Gastrocnemius medialis (tissue), 4 donors: ENCODE measurements around the gene TNK1. TPM values are rescaled to one million over a fixed set of nuclear protein-coding genes. Genes with fewer than 3 reads are reported as not detected.
A peak's percentile ranks its signal among the peaks of the same experiment; 100 is the strongest.

Experiments
- ATAC-seq, 2 donors: fragments of 150-250 bp; one replicate each; pipeline ENCODE4 v1.9.1; 2016
- DNase-seq, 2 donors: peaks; one replicate each; pipeline ENCODE4 v3.0.0-alpha.2; 2019
- H3K27ac ChIP-seq, 4 donors: fragments of 200-600 bp; sonication (generic); 1 replicate in 1 of 4; 2 replicates in 3 of 4; pipeline ENCODE4 v1.5.1; 2016 to 2018; ENCODE audit warnings: mild to moderate bottlenecking in 2 of 4, moderate library complexity in 1 of 4
- H3K27me3 ChIP-seq, 3 donors: fragments of 200-600 bp; sonication (generic) in 2 of 3; 1 replicate in 1 of 3; 2 replicates in 2 of 3; pipeline versions ENCODE4 v1.5.1 to v1.6.0; 2016 to 2019; ENCODE audit warnings: mild to moderate bottlenecking in 1 of 3, moderate library complexity in 1 of 3
- H3K36me3 ChIP-seq, 2 donors: fragments of 200-600 bp; sonication (generic) in 1 of 2; one replicate each; pipeline ENCODE4 v1.5.1; 2017 to 2018
- H3K4me1 ChIP-seq, 2 donors: fragments of 200-600 bp; sonication (generic) in 1 of 2; one replicate each; pipeline ENCODE4 v1.5.1; 2016 to 2017; ENCODE audit warnings: mild to moderate bottlenecking in 2 of 2
- H3K4me3 ChIP-seq, 4 donors: fragments of 200-600 bp; sonication (generic) in 3 of 4; 1 replicate in 1 of 4; 2 replicates in 3 of 4; pipeline ENCODE4 v1.5.1; 2016 to 2019; ENCODE audit warnings: mild to moderate bottlenecking in 2 of 4
- H3K9me3 ChIP-seq, 3 donors: fragments of 200-600 bp; sonication (generic) in 2 of 3; 1 replicate in 1 of 3; 2 replicates in 2 of 3; pipeline ENCODE4 v1.5.1; 2016 to 2019
- POLR2A ChIP-seq, 2 donors: fragments of 450-650 bp; IDR thresholded peaks; one replicate each; pipeline ENCODE4 v1.6.1; 2017; ENCODE audit warnings: antibody characterized with exemption in 2 of 2, mild to moderate bottlenecking in 2 of 2, moderate library complexity in 2 of 2
- in situ Hi-C, 4 donors: fragments of 200-750 bp; cut with MboI; loops; one replicate each; pipeline versions ENCODE4 v1.15.0 to v1.8.0; 2017; ENCODE audit warnings: low sequenced_read_pairs in 4 of 4
- intact Hi-C: fragments of 100-400 bp; cut with DNase I; formaldehyde crosslinking; loops from one replicate; pipeline ENCODE4 v1.15.1; 2023; ENCODE audit warnings: low total_unique reads
- total RNA-seq, 4 donors: library from RNA; depleted of rRNA; stranded (reverse); fragments of >200 nt; gene quantifications; one replicate each; pipeline versions ENCODE4 v1.1.0 to v1.2.3, GENCODE V29; 2016
- TF ChIP-seq, protein P1 (sequence below), 5 experiments: fragments of 450-650 bp in 3 of 5; fragments of 200-600 bp in 2 of 5; sonication (generic) in 2 of 5; IDR thresholded peaks in 4 of 5; conservative IDR thresholded peaks in 1 of 5; 1 replicate in 4 of 5; 2 replicates in 1 of 5; pipeline ENCODE4 v1.5.1; 2016 to 2019; ENCODE audit warnings: antibody characterized with exemption in 5 of 5, mild to moderate bottlenecking in 3 of 5, moderate library complexity in 3 of 5

Gene TNK1
- total RNA-seq, 4 donors from 2014 or later = 0.13 to 2.2 TPM; not detected in 2

DNA sequence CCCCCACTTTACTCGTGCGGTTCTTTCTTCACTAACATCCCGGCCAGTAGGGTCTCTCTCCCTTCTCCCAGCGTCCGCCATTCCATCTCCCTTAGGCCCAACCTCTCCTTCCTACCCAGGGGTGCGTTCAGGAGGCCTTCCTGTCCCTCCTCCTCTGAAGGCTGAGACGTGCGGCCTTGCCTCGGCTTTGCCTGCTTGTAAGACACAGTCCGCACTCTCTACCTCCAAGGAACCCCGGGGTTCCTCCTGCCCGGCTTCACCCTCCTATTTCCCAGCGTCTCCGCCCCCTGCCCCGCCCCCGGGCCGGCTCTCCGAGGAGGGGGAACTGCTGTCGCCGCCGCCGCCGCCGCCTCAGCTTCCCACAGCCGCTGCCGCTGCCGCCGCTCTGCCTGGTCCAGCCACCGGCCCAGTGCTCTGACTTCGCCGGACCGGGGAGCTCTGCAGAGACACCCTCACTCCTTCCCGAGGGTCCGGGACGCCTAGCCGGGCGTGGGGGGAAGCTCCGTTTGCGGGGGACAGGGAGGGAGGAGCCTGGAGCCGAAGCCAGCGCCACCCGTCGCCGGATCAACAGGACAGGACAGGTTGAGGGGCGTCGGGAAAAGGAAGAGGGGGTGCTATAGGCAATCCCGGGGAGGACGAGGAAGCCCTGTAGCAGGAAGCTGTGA is 57.2 kb downstream of the TNK1 start:
- Histone ChIP-seq H3K9me3 (no peaks in the 10 kb centered on the region), H3K27ac (peak overlapping the region; percentile 14 to 100 (median 88)), H3K27me3 (peaks cover 0 to 4% (median 0%) of the 10 kb centered on the region in 3 donors), H3K4me1 (peaks cover 35 to 58% of the 10 kb centered on the region in 2 donors), H3K4me3 (peak overlapping the region; percentile 27 to 56 (median 54)), H3K36me3 (no peaks in the 10 kb centered on the region)
- DNase-seq = peak; percentile 54 to 59
- TF ChIP-seq POLR2A (IDR thresholded peaks at IDR 0.05) = peak in 1 of 2 donors; percentile 45
- TF ChIP-seq, protein P1, sequence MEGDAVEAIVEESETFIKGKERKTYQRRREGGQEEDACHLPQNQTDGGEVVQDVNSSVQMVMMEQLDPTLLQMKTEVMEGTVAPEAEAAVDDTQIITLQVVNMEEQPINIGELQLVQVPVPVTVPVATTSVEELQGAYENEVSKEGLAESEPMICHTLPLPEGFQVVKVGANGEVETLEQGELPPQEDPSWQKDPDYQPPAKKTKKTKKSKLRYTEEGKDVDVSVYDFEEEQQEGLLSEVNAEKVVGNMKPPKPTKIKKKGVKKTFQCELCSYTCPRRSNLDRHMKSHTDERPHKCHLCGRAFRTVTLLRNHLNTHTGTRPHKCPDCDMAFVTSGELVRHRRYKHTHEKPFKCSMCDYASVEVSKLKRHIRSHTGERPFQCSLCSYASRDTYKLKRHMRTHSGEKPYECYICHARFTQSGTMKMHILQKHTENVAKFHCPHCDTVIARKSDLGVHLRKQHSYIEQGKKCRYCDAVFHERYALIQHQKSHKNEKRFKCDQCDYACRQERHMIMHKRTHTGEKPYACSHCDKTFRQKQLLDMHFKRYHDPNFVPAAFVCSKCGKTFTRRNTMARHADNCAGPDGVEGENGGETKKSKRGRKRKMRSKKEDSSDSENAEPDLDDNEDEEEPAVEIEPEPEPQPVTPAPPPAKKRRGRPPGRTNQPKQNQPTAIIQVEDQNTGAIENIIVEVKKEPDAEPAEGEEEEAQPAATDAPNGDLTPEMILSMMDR (IDR thresholded peaks at IDR 0.05 in 4 of 5, conservative IDR thresholded peaks at IDR 0.05 in 1 of 5) = no peak
- no peak for ATAC-seq
- intact Hi-C loops (loop anchor here (1.0 to 2.0 kb wide), 2 partner anchors 85 to 123 kb away; partner anchors contain the start of genes KCTD11 and SENP3), in situ Hi-C loops (loop anchor here in 2 of 4 donors (5.0 to 25.0 kb wide), 2 partner anchors 49 to 124 kb away; partner anchors contain the start of genes SENP3 (in 1 of the 2) and TNFSF13 (in 1 of the 2))

DNA sequence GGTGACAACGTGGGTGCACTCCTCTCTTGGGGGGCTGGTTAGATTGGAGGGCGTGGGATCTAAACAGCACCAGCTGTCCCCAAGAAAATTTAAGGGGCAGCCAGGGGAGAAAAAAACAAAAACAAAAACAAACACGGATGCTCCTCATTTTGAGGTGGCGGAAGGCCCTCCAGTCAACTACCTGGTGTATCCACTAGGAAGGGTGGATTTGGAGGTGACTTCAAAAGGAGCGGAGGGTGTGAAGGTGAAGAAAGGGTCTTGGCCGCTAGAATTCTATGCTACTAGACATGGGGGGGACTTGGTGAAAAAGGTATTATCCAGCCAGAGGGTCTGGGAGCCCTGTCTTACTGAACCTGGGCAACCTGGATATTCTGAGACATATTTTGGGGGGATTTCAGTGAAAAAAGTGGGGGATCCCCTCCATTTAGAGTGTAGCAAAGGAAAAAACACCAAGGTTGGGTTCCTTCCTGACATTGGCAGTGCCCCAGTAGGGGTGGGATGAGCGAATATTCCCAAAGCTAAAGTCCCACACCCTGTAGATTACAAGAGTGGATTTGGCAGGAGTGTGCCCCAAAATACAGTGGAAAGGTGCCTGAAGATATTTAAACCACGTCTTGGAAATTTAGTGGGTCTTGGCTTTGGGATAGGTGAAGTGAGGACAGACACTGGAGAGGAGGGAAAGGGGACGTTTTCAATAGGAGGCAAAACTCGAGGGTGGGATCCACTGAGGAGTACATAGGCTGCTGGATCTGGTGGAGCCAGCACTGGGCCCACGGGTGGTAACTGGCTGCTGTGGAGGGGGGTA is 58.0 kb downstream of the TNK1 start:
- peaks cover 40 to 66% of the 10 kb centered on the region in 2 donors for H3K4me1 ChIP-seq
- intact Hi-C loops = no loop called here
- H3K36me3 ChIP-seq = no peaks in the 10 kb centered on the region
- peaks cover 0 to 4% (median 0%) of the 10 kb centered on the region in 3 donors for H3K27me3 ChIP-seq
- in situ Hi-C loops = loop anchor here in 2 of 4 donors (5.0 to 25.0 kb wide), 2 partner anchors 48 to 123 kb away; partner anchors contain the start of genes SENP3 (in 1 of the 2) and TNFSF13 (in 1 of the 2)
- ATAC-seq = no peak
- no peaks in the 10 kb centered on the region for H3K9me3 ChIP-seq
- no peak for DNase-seq
- peak overlapping the region in 3 of 4 donors; percentile 80 to 100 (median 97) for H3K27ac ChIP-seq
- no peak for TF ChIP-seq POLR2A (IDR thresholded peaks at IDR 0.05)
- TF ChIP-seq, protein P1 (IDR thresholded peaks at IDR 0.05 in 4 of 5, conservative IDR thresholded peaks at IDR 0.05 in 1 of 5) = no peak
- peak overlapping the region; percentile 27 to 62 (median 55) for H3K4me3 ChIP-seq

Other genes starting within 250 kb of the TNK1 start
- gene ASGR1, start 201.7 kb upstream of the TNK1 start, total RNA-seq = 1 to 10 TPM in 1 of 4 donors, under 1 TPM in 1, not detected in 2; 0.81 to 1.8 TPM
- gene DLG4, start 161.3 kb upstream of the TNK1 start, total RNA-seq = 1 to 10 TPM; 3.5 to 6.7 (median 5.3) TPM
- gene ACADVL, start 161.2 kb upstream of the TNK1 start, total RNA-seq = 1,000 to 10,000 TPM in 3 of 4 donors, 100 to 1,000 TPM in 1; 771 to 1,217 (median 1,086) TPM
- 10 to 100 TPM; 15.5 to 22.6 (median 20.5) TPM for gene DVL2, start 146.6 kb upstream of the TNK1 start, total RNA-seq
- gene PHF23, start 141.6 kb upstream of the TNK1 start, total RNA-seq = 10 to 100 TPM; 16.9 to 31.8 (median 24.1) TPM
- 100 to 1,000 TPM; 207 to 626 (median 258) TPM for gene GABARAP, start 138.6 kb upstream of the TNK1 start, total RNA-seq
- 100 to 1,000 TPM in 3 of 4 donors, 10 to 100 TPM in 1; 71.5 to 150 (median 111) TPM for gene CTDNEP1, start 129.4 kb upstream of the TNK1 start, total RNA-seq
- 10 to 100 TPM; 13.3 to 52.7 (median 26.7) TPM for gene ELP5, start 128.9 kb upstream of the TNK1 start, total RNA-seq
- gene CLDN7, start 118.6 kb upstream of the TNK1 start, total RNA-seq = 1 to 10 TPM in 1 of 4 donors, under 1 TPM in 1, not detected in 2; 0.46 to 5.1 TPM
- 100 to 1,000 TPM; 148 to 310 (median 227) TPM for gene SLC2A4, start 99.4 kb upstream of the TNK1 start, total RNA-seq
- 1 to 10 TPM in 1 of 4 donors, under 1 TPM in 2, not detected in 1; 0.42 to 2.2 (median 0.46) TPM for gene YBX2, start 86.5 kb upstream of the TNK1 start, total RNA-seq
- 100 to 1,000 TPM; 115 to 384 (median 273) TPM for gene EIF5A, start 73.5 kb upstream of the TNK1 start, total RNA-seq
- 100 to 1,000 TPM; 135 to 240 (median 169) TPM for gene GPS2, start 65.7 kb upstream of the TNK1 start, total RNA-seq
- 10 to 100 TPM; 21.8 to 26.7 (median 23.5) TPM for gene NEURL4, start 51.8 kb upstream of the TNK1 start, total RNA-seq
- 10 to 100 TPM in 1 of 4 donors, 1 to 10 TPM in 1, under 1 TPM in 2; 0.22 to 16.3 (median 1.7) TPM for gene ACAP1, start 44.6 kb upstream of the TNK1 start, total RNA-seq
- 1 to 10 TPM; 3.6 to 7.0 (median 4.6) TPM for gene KCTD11, start 28.9 kb upstream of the TNK1 start, total RNA-seq
- gene TMEM95, start 25.9 kb upstream of the TNK1 start, total RNA-seq = not detected
- gene PLSCR3, start 13.4 kb downstream of the TNK1 start, total RNA-seq = 10 to 100 TPM in 3 of 4 donors, 1 to 10 TPM in 1; 8.9 to 20.3 (median 14.4) TPM
- 10 to 100 TPM; 28.9 to 65.6 (median 50.2) TPM for gene TMEM256, start 23.0 kb downstream of the TNK1 start, total RNA-seq
- gene NLGN2, start 26.8 kb downstream of the TNK1 start, total RNA-seq = 1 to 10 TPM; 4.2 to 6.6 (median 4.4) TPM
- not detected for gene SPEM1, start 39.2 kb downstream of the TNK1 start, total RNA-seq
- not detected for gene SPEM2, start 44.5 kb downstream of the TNK1 start, total RNA-seq
- gene SPEM3, start 47.8 kb downstream of the TNK1 start, total RNA-seq = not detected
- gene TMEM102, start 54.3 kb downstream of the TNK1 start, total RNA-seq = 1 to 10 TPM in 3 of 4 donors, under 1 TPM in 1; 0.92 to 3.9 (median 2.3) TPM
- gene FGF11, start 58.4 kb downstream of the TNK1 start, total RNA-seq = 1 to 10 TPM; 1.2 to 7.4 (median 4.1) TPM
- gene CHRNB1, start 64.0 kb downstream of the TNK1 start, total RNA-seq = 100 to 1,000 TPM in 2 of 4 donors, 10 to 100 TPM in 2; 82.3 to 202 (median 101) TPM
- 10 to 100 TPM; 24.2 to 43.1 (median 31.2) TPM for gene ZBTB4, start 98.5 kb downstream of the TNK1 start, total RNA-seq
- not detected for gene SLC35G6, start 100.4 kb downstream of the TNK1 start, total RNA-seq
- 10 to 100 TPM; 20.3 to 56.9 (median 39.3) TPM for gene POLR2A, start 103.3 kb downstream of the TNK1 start, total RNA-seq
- 10 to 100 TPM in 3 of 4 donors, 1 to 10 TPM in 1; 7.9 to 26.1 (median 16.9) TPM for gene TNFSF12, start 168.0 kb downstream of the TNK1 start, total RNA-seq
- gene TNFSF13, start 177.7 kb downstream of the TNK1 start, total RNA-seq = 1 to 10 TPM; 2.8 to 8.4 (median 5.0) TPM
- gene SENP3, start 180.8 kb downstream of the TNK1 start, total RNA-seq = 10 to 100 TPM; 63.6 to 71.5 (median 68.8) TPM
- 10 to 100 TPM; 10.1 to 66.5 (median 20.3) TPM for gene CD68, start 198.5 kb downstream of the TNK1 start, total RNA-seq
- 100 to 1,000 TPM in 2 of 4 donors, 10 to 100 TPM in 2; 55.9 to 157 (median 101) TPM for gene MPDU1, start 202.8 kb downstream of the TNK1 start, total RNA-seq
- 1 to 10 TPM in 2 of 4 donors, under 1 TPM in 1, not detected in 1; 0.66 to 1.3 (median 1.1) TPM for gene SOX15, start 209.0 kb downstream of the TNK1 start, total RNA-seq
- gene FXR2, start 233.8 kb downstream of the TNK1 start, total RNA-seq = 100 to 1,000 TPM; 100 to 174 (median 140) TPM
- 10 to 100 TPM; 38.4 to 79.4 (median 60.4) TPM for gene SAT2, start 246.7 kb downstream of the TNK1 start, total RNA-seq
- not detected for gene SHBG, start 249.0 kb downstream of the TNK1 start, total RNA-seq